Testis (tissue), 2 donors: ENCODE data around the gene MRPL19.

Experiments
- CTCF ChIP-seq, 3 experiments: fragments of 450-650 bp in 2 of 3; fragments of 200-600 bp in 1 of 3; sonication (generic) in 1 of 3; IDR thresholded peaks; one replicate each; pipeline ENCODE4 v1.5.1; 2016 to 2019; ENCODE audit warnings: antibody characterized with exemption in 3 of 3, mild to moderate bottlenecking in 2 of 3, moderate library complexity in 1 of 3
- POLR2A ChIP-seq: fragments of 450-650 bp; IDR thresholded peaks from one replicate; pipeline ENCODE4 v1.6.1; 2017; ENCODE audit warnings: antibody characterized with exemption, mild to moderate bottlenecking, moderate library complexity

GRCh38 chr2:75634945-75635344 lies 11.6 kb upstream of the MRPL19 start:
- TF ChIP-seq POLR2A = no peak
- no peak for TF ChIP-seq CTCF (IDR thresholded peaks at IDR 0.05)
